NK-92 treated with Interleukin-12 subunit alpha and Interleukin-12 subunit beta, amount 100 ng/mL, for 24 hours (cell line): Measurements from ENCODE around the gene OSBPL5.

Experiments used
- DNase-seq: peaks from one replicate; lab custom pipeline; 2025; lab: John Stamatoyannopoulos, UW

OSBPL5 gene

DNA sequence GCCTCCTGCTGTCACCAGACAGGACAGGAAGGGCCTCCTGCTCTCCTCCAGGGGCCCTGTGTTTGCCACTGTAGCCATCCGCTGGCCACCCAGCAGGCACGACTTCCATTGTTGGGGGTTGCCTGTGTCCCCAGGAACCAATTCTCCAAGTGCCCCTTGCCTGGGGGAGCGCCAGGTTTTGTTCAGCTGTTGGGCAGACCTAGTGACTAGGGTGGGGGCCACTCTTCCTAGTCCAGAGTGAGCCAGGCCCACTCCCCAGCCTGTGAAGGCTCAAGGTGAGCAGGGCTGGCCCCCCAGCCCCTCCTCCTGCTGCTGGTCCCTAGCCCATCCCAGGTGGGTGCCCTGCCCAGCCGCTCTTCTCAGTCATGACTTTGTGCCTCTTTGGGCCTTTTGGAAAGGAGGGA lies 30.9 kb downstream of the OSBPL5 start:
- no peak for DNase-seq

DNA sequence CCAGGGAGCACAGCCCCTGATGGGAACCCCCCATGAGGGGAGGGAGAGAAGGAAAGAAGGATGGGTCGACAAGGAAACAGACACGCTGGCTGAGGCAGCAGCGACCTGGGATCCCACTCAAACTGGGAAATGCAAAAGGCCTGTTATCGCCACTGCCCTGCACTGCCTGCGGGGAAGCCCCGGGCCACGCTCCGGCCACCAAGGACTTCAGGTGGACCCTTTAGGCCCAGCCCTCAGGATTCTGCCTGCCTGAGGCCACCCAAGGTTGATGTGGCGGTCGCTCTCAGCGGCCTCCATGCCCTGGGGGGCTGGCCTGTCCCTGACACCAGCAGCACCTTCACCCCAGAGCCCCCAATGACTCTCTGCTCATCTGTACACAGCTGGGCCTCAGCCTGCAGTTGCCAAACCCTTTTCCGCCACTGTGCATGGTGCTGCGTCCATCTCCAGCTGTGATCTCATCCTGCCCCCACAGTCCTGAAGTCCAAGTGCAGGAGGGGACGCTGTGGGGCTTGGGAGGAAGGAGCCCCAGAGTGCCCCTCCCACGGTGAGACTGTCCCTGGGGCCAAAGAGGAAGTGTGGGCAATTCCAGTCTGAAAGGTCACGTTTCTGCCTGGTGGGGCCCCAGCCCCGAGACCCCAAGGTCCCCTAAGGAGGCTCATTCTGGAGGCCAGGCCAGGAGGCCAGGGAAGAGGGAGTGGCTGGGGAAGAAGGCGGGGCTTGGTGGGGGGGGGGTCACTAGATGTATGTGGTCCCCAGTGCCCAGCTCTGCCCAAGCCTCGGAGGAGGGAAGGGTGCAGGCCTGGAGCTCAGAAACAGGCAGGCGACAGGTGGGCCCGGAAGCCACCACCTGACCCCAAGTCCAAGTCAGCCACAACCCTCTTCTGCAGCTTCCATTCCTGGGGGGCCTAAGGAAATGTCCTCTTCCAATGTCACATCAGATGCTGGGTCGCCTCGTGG lies 31.6 kb downstream of the OSBPL5 start:
- DNase-seq, result no peak

DNA sequence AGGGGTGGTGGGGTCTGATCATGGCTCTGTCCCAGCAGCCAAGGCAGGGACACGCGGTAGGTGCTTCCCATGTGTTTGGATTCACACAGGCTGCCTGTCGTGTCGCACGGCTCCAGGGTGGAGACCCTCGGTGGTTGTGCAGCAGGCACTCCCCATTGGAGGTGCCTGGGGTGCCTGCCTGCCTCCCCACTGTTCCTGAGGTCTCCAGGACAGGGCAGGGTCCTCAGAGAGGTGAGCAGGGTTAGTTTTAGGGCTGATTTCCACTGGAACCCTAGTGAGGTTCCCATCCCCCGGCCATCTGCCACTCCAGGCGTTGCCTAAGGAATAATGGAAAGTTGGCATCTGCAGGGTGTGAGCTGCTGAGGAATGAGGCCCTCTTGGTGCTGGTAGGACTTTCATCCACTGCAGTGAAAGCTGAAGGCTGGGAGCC lies 32.3 kb downstream of the OSBPL5 start:
- DNase-seq, result no peak

DNA sequence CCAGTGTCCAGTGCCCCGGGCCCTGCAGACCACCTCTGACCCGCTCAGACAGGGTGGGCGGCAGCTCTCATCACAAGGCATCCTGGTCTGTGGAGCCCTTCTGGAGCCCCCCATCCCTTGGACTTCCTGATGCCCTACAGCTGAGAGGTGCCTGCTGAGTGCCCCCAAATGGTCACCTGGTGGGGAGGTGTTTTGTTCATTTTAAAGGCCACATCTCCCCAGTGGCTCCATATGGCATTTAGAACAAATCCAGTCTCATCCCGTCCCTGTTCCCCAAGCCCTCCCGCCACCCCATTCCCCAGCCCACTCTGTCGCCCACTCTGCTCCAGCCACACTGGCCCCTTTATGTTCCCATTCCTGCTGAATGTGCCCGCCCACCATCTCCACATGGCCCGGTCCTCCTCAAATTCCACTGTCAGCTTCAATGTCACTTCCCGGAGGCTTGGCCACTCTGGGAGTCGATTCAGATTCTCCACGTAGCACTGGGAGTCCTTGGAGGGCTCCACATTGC lies 32.8 kb downstream of the OSBPL5 start:
- no peak for DNase-seq

DNA sequence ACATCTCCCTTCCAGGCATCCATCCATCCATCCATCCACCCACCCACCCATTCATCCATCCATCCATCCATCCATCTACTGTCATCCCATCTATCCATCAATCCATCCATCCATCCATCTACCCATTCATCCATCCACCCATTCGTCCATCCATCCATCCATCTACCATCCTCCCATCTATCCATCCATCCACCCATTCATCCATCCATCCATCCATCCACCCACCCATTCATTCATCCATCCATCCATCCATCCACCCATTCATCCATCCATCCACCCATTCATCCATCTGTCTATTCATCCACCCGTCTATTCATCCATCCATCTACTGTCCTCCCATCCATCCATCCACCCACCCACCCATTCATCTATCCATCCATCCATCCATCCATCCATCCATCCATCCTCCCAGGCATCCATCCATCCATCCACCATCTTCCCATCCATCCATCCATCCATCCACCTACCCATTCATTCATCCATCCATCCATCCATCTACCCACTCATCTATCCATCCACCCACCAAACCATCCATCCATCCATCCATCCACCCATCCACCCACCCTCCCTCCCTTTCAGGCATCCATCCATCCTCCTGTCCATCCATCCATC lies 33.7 kb downstream of the OSBPL5 start:
- no peak for DNase-seq

DNA sequence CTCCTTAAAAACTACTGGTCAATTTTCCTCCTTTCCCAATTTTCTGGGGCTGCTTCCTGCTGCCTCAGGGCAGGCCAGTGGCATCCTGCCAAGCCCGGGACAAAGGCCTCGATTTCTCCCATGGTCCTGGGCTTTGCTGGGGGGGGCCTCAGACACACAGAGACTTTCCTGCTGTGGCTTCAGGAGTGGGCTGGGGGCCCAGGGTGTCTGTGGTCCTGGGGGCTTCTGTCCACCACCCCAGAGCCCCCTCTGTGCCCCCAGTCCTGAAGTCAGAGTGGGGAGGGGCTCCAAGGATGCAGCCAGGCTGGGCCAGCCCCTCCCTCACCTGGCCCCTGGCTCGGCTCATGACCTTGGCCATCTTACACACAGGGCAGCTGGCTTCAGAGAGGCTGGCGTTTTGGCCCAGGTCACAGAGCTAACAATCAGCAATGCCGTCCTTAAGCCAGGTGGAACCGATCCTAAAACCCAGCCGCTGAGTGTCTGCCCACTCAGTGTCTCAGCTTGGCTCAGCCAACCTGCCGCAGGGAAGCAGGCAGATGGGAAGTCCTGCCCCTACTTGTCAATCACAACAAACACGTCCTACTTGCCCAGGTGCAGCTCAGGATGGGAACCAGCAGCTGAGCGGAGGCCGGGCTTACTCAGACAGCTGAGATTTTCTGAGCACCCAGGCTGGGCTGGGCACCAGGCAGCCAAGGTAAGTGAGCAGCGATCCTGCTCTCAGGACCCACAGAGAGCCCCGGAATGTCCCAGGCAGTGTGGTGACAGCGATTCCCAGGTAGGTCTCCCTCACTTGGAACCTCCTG lies 34.6 kb downstream of the OSBPL5 start:
- DNase-seq, result no peak

DNA sequence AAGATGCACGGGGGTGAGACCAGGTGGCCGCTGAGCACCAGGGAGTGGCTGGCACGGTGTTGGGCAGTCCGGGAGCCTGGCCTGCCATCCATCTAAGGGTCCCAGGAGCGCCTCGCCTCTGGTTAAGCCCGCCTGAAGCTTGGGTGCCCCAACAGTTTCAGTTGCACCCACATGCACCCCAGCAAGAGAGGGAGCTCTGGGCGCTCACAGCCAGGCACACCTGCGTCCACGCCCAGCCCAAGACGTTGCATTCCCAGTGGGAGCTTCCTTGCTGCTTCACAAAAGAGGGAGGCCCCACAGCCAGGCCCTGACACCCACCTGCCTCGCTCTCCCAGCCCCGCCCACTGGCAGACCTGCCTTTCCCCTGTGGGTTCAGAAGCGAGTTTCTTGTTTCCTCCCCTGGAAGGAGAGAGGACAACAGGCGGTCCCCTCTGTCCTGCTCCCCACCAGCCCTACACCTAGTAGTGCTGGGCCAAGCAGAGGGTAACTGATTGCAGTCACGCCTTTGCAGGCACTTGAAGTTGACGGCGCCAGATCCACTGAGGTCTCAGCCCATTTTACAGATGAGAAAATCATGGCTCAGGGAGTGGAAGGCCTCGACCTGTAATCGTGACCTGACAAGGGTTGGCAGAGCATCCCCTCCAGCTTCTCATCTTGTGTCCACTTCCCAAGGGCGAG lies 35.4 kb downstream of the OSBPL5 start:
- no peak for DNase-seq

DNA sequence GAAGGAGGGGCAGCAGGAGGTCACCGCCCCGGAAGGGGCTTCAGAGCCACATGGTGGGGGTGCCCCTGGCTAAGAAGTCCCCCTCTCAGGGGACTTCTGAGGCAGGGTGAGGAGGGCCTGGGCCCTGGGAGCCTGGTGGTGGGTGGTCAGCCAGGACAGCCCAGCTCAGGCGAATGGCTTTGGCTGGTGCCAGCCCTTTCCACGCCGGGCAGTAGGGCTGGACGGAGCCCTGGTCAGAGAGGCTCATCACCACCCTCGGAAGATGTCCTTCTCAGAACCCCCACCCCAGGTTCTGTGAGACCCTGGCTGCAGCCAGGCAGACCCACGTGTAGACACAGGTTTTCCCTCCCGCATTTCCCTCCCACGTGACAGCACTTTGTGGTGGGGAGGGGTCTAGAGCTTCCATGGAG lies 35.9 kb downstream of the OSBPL5 start:
- DNase-seq, result no peak

DNA sequence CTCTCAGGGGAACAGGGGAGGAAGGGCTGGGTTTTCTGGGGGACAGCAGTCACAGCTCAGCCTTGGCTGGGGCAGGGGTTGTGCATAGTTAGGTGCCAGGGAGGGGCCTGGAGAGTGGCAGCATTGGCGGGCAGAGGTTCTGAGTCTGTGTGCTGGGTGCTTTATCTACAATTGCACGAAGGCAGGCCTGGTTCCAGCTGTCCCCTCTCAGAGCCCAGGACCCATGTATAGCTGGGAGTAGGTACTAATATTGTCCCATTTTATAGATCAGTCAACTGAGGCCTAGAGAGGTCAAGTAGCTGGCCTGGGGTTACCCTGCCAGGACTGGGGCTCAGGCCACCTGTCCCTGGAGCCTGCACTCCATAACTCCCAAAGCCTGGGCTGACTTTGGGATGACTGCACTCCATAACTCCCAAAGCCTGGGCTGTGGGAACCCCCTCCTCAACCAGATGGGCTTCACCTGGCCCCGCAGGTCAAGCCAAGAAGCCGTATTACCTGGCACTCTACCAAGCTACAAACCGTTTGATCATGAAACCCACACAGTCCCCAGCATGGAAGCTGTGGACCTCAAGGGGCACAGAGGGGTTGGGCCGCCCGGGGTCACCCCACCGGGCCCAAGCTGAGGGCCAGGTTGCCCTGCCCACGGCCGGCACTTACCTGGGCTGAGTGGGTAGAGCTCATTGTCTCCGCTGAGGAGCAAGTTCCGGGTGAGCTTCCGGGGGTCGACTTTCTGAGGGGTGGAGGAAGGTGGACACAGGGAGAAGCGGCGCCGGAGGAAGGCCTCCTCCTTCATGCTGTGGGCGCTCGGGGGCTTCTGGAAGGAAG lies 36.5 kb downstream of the OSBPL5 start:
- DNase-seq, result no peak

DNA sequence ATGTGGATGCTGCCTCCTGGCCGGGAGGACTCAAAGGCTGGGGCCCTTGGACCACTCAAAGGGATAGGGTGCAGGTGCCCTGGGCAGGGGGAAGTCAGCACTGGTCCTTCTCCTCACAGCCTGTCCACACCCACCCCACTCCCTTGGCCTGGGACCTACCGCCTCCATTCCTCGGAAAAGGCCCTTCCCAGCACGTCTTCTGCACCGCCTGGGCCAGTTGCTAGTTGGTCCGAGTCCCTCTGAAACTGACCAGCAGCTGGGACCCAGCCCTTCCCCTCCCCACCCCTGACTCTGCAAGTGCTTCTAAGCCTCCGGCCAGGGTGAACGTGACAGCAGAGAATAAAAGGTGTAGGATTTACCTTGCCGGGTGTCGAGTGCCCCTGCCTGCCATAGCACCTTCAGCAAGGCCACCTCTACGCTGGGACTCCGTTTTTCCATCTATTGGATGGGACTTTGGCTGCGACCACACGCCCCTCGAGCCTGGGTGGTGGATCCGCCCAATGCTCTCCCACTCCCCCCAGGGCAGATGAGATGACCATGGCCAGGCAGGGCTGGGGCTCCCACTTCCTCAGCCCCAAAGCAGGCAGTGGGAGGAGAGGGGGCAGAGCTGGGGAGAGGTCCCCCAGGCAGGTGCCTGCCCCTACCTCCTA lies 37.3 kb downstream of the OSBPL5 start:
- DNase-seq, result no peak

DNA sequence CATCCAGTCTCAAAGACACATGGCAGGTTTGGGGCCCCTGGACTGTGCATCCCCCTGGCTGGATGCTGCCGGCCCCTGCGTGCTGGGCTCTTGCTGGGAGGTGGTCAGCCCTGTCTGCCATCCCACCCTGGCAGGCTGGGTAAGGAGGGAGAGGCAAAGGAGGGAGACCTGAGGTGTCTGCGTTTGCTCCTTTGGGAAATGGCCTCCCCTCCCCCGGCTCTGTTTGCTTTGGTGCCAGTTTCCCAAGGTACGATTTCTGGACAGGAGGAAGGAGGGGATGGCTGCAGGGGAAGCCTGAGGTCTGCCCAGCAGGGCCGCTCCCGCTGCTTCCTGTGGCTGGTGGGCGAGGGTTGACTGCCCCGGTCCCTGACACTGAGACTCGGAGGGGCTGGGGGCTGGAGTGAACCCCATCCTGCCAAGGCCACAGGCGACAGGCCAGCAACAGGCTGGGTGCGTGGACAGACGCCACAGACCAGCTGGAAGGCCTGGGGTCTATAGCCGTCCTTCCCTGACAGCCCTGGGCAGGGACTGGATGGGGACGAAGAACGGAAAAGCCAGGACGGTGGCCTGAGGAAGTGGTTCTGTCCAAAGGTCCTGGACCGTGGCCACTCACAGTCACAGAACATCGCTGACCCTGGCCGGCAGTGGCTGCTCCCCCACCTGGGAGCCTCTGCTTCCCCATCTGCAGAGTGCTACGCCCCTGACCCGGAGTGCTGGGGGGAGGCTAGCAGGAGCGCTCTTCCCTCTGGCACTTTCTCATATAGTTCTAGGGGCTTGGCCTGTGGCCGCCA lies 38.0 kb downstream of the OSBPL5 start:
- no peak for DNase-seq

DNA sequence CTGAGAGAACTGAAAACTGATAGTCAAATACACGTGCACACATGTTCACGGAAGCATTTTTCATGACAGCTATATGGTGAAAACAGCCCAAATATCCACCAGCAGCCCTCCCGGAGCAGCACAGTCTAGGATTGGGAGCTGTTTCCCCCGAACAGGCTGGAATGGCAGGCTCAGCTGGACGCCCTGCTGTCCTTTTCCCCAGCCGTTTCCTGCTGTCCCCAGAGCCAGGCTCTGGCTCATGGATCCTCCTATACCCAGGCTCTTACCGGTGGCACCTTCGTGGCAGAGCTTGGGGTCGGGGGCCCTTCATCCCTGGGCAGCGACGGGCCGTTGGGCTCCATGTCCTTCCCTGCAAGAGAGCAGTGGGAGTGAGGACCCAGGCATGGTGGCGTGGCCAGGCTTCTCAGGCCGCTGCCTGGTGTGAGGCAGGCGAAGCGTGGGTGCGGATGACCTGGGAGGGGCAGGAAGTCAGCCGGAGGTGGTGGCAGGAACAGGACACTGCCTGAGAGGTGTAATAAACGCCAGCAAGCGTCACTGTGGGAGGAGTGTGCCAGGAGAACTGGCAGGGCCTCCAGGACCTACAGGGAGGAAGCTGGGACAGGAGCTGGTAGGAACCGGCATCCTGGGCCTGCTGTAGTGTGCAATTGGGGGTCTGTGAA lies 38.8 kb downstream of the OSBPL5 start:
- DNase-seq, result no peak

DNA sequence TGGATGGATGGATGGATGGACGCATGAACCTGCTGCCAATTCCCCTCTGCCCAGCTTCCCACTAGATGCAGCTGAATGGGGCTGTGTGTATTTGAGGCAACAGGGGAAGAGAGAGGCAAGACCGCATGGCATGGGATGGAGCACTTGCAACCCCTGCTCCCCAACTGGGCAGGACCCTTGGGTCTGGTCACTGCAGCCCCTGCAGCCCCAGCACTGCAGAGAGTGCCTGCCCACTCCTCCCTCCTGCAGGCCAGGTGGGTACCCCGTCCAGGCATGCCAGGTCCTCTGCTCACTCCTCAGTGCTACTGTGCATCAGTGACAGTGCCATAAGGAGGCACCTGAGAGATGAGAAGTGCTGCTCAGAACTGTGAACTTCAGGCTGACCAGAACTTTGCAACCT lies 40.3 kb downstream of the OSBPL5 start:
- DNase-seq, result no peak

DNA sequence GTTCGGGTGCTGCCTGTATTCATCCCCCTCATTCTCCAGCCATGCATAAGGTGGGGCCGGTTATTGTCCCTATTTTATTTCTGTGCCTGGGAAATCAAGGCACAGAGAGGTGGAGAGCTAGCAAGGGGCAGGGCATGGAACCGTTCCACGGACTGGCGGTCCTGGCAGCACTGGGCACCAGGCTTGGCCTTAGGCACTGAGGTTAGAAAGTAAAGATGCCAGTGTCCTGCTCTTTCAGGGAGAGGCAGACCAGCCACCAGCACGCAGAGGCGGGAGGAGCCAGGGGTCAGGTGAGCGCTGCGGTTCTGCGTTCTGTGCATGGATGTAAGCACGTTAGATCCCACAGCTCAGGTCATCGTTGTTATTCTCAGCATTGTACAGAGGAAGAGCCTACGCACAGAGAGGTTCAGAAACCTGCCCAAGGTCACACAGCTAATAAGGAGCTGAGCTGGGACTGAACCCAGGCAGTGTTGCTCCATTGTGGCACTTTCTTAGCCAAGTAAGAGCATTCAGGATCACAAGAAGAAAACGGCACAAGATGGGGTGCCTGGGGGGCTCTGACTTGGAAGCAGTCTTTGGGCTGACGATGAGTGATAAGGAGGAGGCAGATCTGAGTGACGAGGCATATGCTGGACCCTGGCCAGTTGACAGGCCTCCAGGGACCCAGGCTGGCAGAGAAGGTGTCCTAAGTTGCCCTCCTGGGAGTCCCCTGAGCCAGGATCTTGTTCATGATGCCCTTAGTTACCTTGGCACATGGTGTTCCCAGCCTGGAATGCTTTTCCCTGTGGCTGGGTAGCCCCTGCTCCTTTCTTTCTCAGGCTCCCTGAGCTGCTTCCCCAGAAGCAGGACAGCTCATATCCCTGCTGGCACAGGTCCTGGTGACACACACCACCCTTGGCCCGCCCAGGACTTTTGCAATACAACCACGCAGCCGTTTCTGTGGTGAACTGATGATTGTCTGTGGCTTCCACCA lies 41.1 kb downstream of the OSBPL5 start:
- DNase-seq, result peak; percentile 53

DNA sequence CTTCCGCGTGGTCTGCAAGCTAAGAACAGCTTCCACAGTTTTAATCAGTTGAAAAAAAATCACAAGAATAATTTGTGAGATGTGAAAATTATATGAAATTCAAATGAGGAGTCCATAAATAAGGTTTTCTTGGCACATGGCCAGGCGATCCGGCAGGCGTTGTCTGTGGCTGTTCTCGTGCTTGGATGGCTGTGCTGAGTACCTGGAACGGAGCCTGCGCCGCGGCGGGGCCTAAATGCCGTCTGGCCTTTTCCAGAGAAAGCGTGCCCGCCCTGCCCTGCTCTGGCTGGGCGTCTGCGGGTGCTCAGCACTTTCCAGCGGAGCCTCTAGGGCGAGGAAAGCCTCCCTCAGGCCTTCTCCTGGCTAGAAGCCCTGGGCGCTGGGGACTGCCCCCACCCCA lies 41.8 kb downstream of the OSBPL5 start:
- no peak for DNase-seq

DNA sequence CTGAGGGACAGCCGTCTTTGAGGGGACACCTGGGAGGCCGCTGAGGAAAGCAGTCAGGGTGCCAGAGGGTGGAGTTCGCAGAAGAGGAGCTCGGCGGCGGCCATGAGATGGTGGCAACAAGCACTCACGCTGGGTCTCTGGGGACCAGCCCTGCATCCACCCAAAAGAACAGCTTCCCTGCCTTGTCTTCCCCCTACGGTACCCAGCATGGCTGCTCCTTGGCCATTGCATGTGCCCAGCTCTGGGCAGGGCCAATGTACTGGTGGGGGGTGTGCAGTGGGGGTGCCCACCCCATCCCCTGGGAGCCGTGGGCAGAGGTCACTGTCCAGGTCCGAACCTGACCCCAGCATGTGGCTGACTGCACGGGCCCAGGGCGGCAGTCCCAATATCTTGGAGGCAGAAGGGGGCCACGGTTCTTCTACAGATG lies 42.3 kb downstream of the OSBPL5 start:
- no peak for DNase-seq

DNA sequence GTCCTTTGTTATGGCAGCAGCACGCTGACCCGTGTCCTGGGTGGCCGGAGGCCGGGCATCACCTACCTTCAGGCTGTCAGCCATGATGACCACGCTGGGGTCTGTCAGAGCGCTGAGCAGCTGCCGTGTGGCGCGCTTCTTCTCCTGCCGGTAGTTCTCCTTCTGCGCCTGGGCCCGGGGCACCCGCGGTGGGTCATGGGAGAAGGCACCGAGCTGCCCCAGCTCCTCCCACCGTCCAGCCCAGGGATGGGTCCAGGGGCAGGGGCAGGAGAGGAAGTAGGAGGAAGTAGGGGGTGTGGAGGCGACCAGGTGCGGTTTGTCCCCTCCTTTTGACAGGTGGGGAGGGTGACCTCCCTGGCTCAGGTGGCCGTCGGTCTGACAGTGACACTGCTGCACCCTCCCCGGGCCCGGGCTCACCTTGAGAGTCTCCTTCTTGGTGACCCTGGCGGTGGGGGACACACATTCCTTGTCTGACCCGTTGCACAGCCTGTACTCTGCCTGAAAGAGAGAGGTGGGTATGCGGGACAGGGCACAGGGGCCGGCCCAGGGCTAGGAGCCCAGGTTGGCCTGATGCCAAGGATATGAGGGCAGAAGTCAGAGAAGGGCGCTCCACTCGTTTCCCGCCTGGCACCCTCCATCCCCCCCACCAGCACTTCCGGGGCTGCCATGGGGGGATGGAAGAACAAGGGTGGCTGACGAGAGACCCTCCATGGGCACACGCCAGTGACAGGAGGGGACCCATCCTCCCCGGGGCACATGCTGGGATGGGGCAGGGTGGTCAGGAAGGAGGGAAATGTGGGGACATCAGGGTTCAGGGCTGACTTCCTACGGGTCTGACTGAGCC lies 43.0 kb downstream of the OSBPL5 start:
- no peak for DNase-seq
